PFSK-1 (cell line): ENCODE data around the gene DPP3.

Experiments used
- POLR2AphosphoS5 ChIP-seq: IDR thresholded peaks from 2 replicates; pipeline ENCODE4 v1.6.1; 2012; ENCODE audit warnings: low read depth, mild to moderate bottlenecking, control low read depth, low read length, moderate library complexity
- TAF1 ChIP-seq: IDR thresholded peaks from 2 replicates; pipeline ENCODE4 v1.6.1; 2012; ENCODE audit warnings: low read length, control low read depth, borderline replicate concordance; ENCODE audit not compliant: insufficient read depth

DNA sequence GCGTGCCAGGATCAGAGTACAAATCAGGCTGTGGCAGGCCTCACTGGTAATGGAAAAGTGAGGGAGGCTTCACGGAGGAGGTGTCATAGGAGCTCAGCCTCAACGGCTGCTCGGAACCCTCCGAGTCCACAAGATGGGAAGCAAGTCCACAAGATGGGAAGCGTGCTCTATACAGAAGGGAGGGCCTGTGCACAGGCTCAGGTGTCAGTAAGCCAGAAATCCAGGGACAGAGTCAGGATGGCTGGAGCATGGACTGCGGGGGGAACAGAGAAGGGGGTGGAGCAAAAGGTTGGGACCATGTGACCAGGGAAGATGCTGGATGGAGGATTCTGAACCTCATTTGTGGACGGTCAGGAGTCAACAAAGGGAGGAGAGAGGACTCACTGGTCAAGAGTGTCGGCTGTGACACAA, 3.4 kb upstream of the DPP3 start:
- TF ChIP-seq TAF1 (no peak), POLR2AphosphoS5 (no peak)
